ENCODE measurements around the gene LYPD6B. TPM values are rescaled to one million over a fixed set of nuclear protein-coding genes. Genes with fewer than 3 reads are reported as not detected.

LYPD6B gene
- total RNA-seq, 1 experiment from 2014 or later, result 2.0 TPM

DNA sequence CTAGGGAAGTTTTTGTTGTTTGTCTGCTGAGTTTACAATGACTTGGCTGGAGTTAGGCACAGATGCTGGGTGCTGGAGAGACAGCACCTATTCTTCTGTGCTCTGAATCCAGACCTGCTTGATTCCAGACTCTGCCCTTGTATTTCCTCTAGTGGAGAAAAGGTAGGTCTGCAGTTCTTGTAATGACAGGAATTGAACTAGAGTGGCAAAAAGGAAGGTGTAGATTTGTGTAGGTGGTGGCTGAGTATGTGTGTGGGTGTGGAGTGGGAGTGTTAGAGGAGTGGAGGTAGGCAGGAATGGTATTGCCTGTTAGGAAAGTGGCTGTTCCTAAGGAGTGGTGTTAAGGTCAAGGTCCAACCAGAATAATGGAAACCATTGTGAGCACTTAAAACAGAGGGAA lies 220.0 kb downstream of the LYPD6B start:
- Histone ChIP-seq H2AFZ (ENCODE audit: low read length) (no peak overlapping the region), H3K23me2 (ENCODE audit: insufficient read length, low read depth, low read length, poor library complexity, severe bottlenecking) (no peaks in the 10 kb centered on the region), H3K79me2 (ENCODE audit: insufficient read depth, low read length) (no peaks in the 10 kb centered on the region), H3K9me3 (ENCODE audit: control insufficient read depth, low read depth, low read length) (no peaks in the 10 kb centered on the region), H3K18ac (ENCODE audit: insufficient read length, low read depth, low read length) (no peak overlapping the region), H3K4me1 (ENCODE audit: insufficient read depth, low read length) (no peaks in the 10 kb centered on the region; the same call in 1 of the 2 replicates), H4K20me1 (ENCODE audit: control insufficient read depth, insufficient read depth, insufficient read length) (no peaks in the 10 kb centered on the region), H3K14ac (ENCODE audit: insufficient read depth, low read length) (no peak overlapping the region), H3K56ac (ENCODE audit: insufficient read length, low read depth, low read length) (no peak overlapping the region), H2BK120ac (ENCODE audit: low read depth, low read length, poor library complexity, severe bottlenecking) (no peak overlapping the region), H2BK15ac (ENCODE audit: low read depth, low read length) (no peak overlapping the region), H3T11ph (ENCODE audit: low read length) (no peak overlapping the region), H4K8ac (replicated peaks; ENCODE audit: insufficient read length, low read depth, low read length) (no peak overlapping the region), H2AK5ac (ENCODE audit: insufficient read length, low read length) (no peak overlapping the region), H3K27me3 (ENCODE audit: insufficient read depth, low read length) (no peaks in the 10 kb centered on the region), H3K9ac (ENCODE audit: extremely low read depth, insufficient read length, low read length) (no peak overlapping the region), H2BK20ac (ENCODE audit: low read depth, low read length, poor library complexity, severe bottlenecking) (no peak overlapping the region), H3K27ac (ENCODE audit: insufficient read length, low read depth, low read length) (no peak overlapping the region), H3K4ac (ENCODE audit: low read depth, low read length) (no peak overlapping the region), H3K23ac (ENCODE audit: insufficient read length, low read depth, low read length) (no peak overlapping the region), H2BK5ac (ENCODE audit: insufficient read length, low read length) (no peak overlapping the region), H3K4me2 (ENCODE audit: insufficient read depth, insufficient read length, low read length) (no peak overlapping the region), H3K79me1 (ENCODE audit: insufficient read depth, low read depth, low read length, poor library complexity, severe bottlenecking) (no peaks in the 10 kb centered on the region), H4K5ac (ENCODE audit: insufficient read length, low read depth, low read length) (no peak overlapping the region), H2BK12ac (ENCODE audit: insufficient read length, low read depth, low read length) (no peak overlapping the region), H4K91ac (ENCODE audit: insufficient read length, low read depth, low read length) (no peak overlapping the region)
- H3K27ac Mint-ChIP-seq, result no peak overlapping the region
- H3K4me1 Mint-ChIP-seq, result peaks cover 14% of the 10 kb centered on the region in 2 experiments
- TF ChIP-seq, protein P1, sequence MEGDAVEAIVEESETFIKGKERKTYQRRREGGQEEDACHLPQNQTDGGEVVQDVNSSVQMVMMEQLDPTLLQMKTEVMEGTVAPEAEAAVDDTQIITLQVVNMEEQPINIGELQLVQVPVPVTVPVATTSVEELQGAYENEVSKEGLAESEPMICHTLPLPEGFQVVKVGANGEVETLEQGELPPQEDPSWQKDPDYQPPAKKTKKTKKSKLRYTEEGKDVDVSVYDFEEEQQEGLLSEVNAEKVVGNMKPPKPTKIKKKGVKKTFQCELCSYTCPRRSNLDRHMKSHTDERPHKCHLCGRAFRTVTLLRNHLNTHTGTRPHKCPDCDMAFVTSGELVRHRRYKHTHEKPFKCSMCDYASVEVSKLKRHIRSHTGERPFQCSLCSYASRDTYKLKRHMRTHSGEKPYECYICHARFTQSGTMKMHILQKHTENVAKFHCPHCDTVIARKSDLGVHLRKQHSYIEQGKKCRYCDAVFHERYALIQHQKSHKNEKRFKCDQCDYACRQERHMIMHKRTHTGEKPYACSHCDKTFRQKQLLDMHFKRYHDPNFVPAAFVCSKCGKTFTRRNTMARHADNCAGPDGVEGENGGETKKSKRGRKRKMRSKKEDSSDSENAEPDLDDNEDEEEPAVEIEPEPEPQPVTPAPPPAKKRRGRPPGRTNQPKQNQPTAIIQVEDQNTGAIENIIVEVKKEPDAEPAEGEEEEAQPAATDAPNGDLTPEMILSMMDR (conservative IDR thresholded peaks at IDR 0.05), result peak; percentile 53
- DNase-seq, result no peak
- no peak overlapping the region for H3K4me3 Mint-ChIP-seq
- H3K9me3 Mint-ChIP-seq, result peaks cover 9% of the 10 kb centered on the region in 2 experiments; a peak in 4 of 5 replicates
- peaks cover 1 to 14% (median 2%) of the 10 kb centered on the region in 3 experiments; a peak in 6 of 7 replicates for H3K36me3 Mint-ChIP-seq (ENCODE audit: insufficient read depth in 1 of 3, low read depth in 3 of 3)
- no peaks in the 10 kb centered on the region; the same call in 1 of the 2 replicates for H3K27me3 Mint-ChIP-seq (ENCODE audit: low read depth)

Measured in H9 (cell line).